Spleen (tissue), 11 donors: ENCODE data around the gene ZNF335. TPM values are rescaled to one million over a fixed set of nuclear protein-coding genes. Genes with fewer than 3 reads are reported as not detected.
"Not testable (repeated sequence)": the region's sequence is repeated elsewhere in the genome, so short reads cannot be mapped to it uniquely, and the experiment has no call there.

ENCODE experiments used
- DNase-seq: peaks from one replicate; pipeline ENCODE4 v3.0.0-alpha.2; 2020
- H3K27ac ChIP-seq, 8 donors: fragments of 200-600 bp; sonication (generic) in 7 of 8; 1 replicate in 4 of 8; 2 replicates in 4 of 8; pipeline versions ENCODE4 v1.5.0 to v1.8.0; 2016 to 2021; ENCODE audit warnings: inconsistent platforms in 4 of 8, mild to moderate bottlenecking in 4 of 8, moderate library complexity in 1 of 8
- H3K27me3 ChIP-seq, 7 donors: fragments of 200-600 bp; sonication (generic) in 6 of 7; replicated peaks in 1 of 7; 1 replicate in 4 of 7; 2 replicates in 3 of 7; pipeline versions ENCODE4 v1.5.0 to v1.8.0; 2016 to 2021; ENCODE audit warnings: inconsistent platforms in 3 of 7, mild to moderate bottlenecking in 1 of 7
- H3K36me3 ChIP-seq, 6 donors: fragments of 200-600 bp; sonication (generic) in 5 of 6; 1 replicate in 4 of 6; 2 replicates in 2 of 6; pipeline versions ENCODE4 v1.5.0 to v1.8.0; 2016 to 2021; ENCODE audit warnings: inconsistent platforms in 2 of 6
- H3K4me1 ChIP-seq, 6 donors: fragments of 200-600 bp; sonication (generic) in 5 of 6; 1 replicate in 3 of 6; 2 replicates in 3 of 6; pipeline versions ENCODE4 v1.5.0 to v1.8.0; 2016 to 2021; ENCODE audit warnings: inconsistent platforms in 3 of 6
- H3K4me3 ChIP-seq, 8 donors: fragments of 200-600 bp; sonication (generic) in 7 of 8; 1 replicate in 4 of 8; 2 replicates in 4 of 8; pipeline versions ENCODE4 v1.5.0 to v1.8.0; 2016 to 2021; ENCODE audit warnings: inconsistent platforms in 4 of 8, mild to moderate bottlenecking in 4 of 8, moderate library complexity in 2 of 8
- H3K9me3 ChIP-seq, 8 donors: fragments of 200-600 bp; sonication (generic) in 7 of 8; 1 replicate in 4 of 8; 2 replicates in 4 of 8; pipeline versions ENCODE4 v1.5.0 to v1.8.0; 2016 to 2021; ENCODE audit warnings: inconsistent platforms in 4 of 8
- POLR2A ChIP-seq, 3 donors: fragments of 450-650 bp; IDR thresholded peaks; one replicate each; pipeline ENCODE4 v1.5.1; 2017; ENCODE audit warnings: antibody characterized with exemption in 3 of 3, mild to moderate bottlenecking in 1 of 3
- POLR2AphosphoS5 ChIP-seq, 3 donors: sonication (generic); formaldehyde crosslinking; IDR thresholded peaks; one replicate each; pipeline ENCODE4 v1.5.1; 2017; ENCODE audit warnings: antibody characterized with exemption in 3 of 3
- WGBS, 5 donors: extraction: QIAGEN DNeasy Blood & Tissue Kit in 3 of 5; methylation state at CpG; one replicate each; pipeline versions ENCODE4 v1.1.5 to v1.1.7; 2013 to 2018; 5-methylcytosine and 5-hydroxymethylcytosine counted together
- intact Hi-C: fragments of 100-400 bp; cut with DNase I; formaldehyde crosslinking; loops from one replicate; pipeline ENCODE4 v1.15.0; 2023; ENCODE audit warnings: low total_unique reads
- polyA plus RNA-seq, 3 donors: library from polyadenylated mRNA; stranded (reverse); fragments of 200-250 nt; gene quantifications; one replicate each; pipeline ENCODE4 v1.2.1, GENCODE V29; 2013
- total RNA-seq, 7 donors: library from RNA; depleted of rRNA in 3 of 7; stranded (reverse); fragments of >200 nt in 3 of 7; fragmentation: NEBNext Ultra II Directional in 4 of 7; extraction: Animal tissue kit (Norgen Biotek cat#: 25700) in 4 of 7; gene quantifications; one replicate each; pipeline versions ENCODE4 v1.1.0 to v1.2.1, GENCODE V29; 2016 to 2021
- TF ChIP-seq, protein P1 (sequence below), 11 experiments: fragments of 200-600 bp in 7 of 11; fragments of 450-650 bp in 4 of 11; sonication (generic) in 4 of 11; IDR thresholded peaks in 8 of 11; conservative IDR thresholded peaks in 3 of 11; 1 replicate in 7 of 11; 2 replicates in 4 of 11; pipeline versions ENCODE4 v1.4.0 to v1.8.0; 2016 to 2021; ENCODE audit warnings: antibody characterized with exemption in 11 of 11, inconsistent platforms in 4 of 11, mild to moderate bottlenecking in 1 of 11
- donor health status: healthy with polysubstance abuse.
- donor health status: DM: no; HTN: no; CAD: no; lungs with moderate emphysema.
- donor health status: DM: no; HTN: no; CAD: no.
- donor health status: Bipolar disorder and iron deficiency.
- donor health status: healthy.
- donor health status: DM: no; HTN: no; CAD: no.
- donor health status: DM: yes; HTN: yes; CAD: no.

ZNF335 gene
- total and polyA plus RNA-seq, 10 donors, result 8.2 to 46.3 (median 32.5) TPM

DNA sequence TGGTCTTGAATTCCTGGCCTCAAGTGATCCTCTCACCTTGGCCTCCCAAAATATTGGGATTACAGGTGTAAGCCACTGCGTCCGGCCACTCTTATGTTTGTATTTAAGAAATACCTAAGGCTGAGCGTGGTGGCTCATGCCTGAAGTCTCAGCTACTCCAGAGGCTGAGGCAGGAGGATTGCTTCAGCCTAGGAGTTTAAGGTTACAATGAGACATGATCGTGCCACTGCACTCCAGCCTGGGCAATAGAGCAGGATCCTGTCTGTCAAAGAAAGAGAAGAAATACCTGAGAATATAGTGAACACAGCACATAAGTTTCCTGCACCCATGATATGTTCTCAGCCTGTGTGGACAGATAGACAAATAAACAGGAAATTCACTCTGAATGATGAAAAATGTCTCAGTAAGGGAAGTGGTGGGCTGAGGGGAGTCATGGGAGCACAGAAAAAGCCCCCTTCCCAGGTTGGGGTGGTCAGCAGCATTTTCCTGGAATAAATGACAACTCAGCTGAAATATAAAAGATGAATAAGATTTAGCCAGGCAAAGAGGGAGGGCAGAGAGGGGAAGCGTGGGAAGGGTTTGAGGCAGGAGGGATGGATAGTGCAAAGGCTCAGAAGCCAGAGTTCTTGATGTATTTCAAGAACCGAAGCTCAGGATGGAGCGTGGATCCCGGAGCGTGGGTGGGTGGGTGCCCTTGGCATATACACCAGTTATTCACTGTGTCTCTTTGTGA lies 22.9 kb upstream of the ZNF335 start:
- H3K9me3 ChIP-seq, result no peaks in the 10 kb centered on the region
- no peak for DNase-seq
- no peak for TF ChIP-seq POLR2AphosphoS5 (IDR thresholded peaks at IDR 0.05)
- TF ChIP-seq, protein P1, sequence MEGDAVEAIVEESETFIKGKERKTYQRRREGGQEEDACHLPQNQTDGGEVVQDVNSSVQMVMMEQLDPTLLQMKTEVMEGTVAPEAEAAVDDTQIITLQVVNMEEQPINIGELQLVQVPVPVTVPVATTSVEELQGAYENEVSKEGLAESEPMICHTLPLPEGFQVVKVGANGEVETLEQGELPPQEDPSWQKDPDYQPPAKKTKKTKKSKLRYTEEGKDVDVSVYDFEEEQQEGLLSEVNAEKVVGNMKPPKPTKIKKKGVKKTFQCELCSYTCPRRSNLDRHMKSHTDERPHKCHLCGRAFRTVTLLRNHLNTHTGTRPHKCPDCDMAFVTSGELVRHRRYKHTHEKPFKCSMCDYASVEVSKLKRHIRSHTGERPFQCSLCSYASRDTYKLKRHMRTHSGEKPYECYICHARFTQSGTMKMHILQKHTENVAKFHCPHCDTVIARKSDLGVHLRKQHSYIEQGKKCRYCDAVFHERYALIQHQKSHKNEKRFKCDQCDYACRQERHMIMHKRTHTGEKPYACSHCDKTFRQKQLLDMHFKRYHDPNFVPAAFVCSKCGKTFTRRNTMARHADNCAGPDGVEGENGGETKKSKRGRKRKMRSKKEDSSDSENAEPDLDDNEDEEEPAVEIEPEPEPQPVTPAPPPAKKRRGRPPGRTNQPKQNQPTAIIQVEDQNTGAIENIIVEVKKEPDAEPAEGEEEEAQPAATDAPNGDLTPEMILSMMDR (IDR thresholded peaks at IDR 0.05 in 8 of 11, conservative IDR thresholded peaks at IDR 0.05 in 3 of 11), result no peak
- TF ChIP-seq POLR2A (IDR thresholded peaks at IDR 0.05), result no peak
- no peak overlapping the region for H3K27ac ChIP-seq
- 59 to 73% (median 65%) methylated on average over 9 of the region's 9 CpGs for WGBS, 5 donors
- intact Hi-C loops, result no loop called here
- H3K27me3 ChIP-seq, result peaks cover 0 to 52% (median 0%) of the 10 kb centered on the region in 7 donors
- no peak overlapping the region for H3K4me3 ChIP-seq
- no peaks in the 10 kb centered on the region for H3K36me3 ChIP-seq
- H3K4me1 ChIP-seq, result peaks cover 0 to 81% (median 30%) of the 10 kb centered on the region in 6 donors

DNA sequence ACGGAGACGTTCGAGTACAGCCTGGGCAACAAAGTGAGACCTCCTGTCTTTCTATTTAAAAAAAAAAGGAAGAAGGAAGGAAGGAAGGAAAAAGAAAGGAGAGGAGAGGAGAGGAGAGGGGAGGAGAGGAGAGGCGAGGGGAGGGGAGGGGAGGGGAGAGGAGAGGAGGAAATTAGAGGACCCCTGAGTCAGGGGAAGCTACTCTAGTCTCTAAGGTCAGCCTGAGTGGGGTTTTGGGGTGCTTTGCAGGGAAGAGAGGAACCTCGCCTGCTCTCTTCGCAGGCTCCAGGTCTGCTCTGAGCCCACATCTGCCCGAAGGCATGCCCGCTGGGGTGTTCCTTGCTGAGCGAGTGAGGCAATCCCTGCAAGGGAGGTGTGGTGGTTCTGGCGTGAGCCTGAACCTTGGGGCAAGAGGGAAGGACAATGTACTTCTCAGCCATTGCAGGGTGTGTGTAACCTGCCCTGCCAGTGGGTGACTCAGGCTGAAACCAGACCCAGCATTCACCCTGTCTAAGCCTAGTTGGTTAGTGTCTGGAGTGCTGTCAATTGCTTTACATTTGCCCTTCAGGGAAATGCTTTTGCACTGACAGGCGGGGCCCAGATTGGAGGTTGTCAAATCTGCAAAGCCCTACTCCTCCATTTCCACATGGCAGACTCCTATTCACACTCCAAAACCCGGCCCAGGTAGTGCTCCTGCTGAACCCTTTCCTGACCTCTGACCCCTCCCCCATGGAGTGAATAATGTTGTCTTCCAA lies 21.4 kb upstream of the ZNF335 start:
- H3K27ac ChIP-seq, result peak overlapping the region in 1 of 8 donors; percentile 20
- H3K4me3 ChIP-seq, result no peak overlapping the region
- TF ChIP-seq POLR2AphosphoS5 (IDR thresholded peaks at IDR 0.05) (no peak), POLR2A (IDR thresholded peaks at IDR 0.05) (no peak)
- TF ChIP-seq, protein P1 (IDR thresholded peaks at IDR 0.05 in 8 of 11, conservative IDR thresholded peaks at IDR 0.05 in 3 of 11), result no peak
- intact Hi-C loops, result no loop called here
- no peaks in the 10 kb centered on the region for H3K36me3 ChIP-seq
- no peaks in the 10 kb centered on the region for H3K9me3 ChIP-seq
- peaks cover 0 to 52% (median 0%) of the 10 kb centered on the region in 7 donors for H3K27me3 ChIP-seq
- H3K4me1 ChIP-seq, result peaks cover 0 to 65% (median 16%) of the 10 kb centered on the region in 6 donors
- 59 to 81% (median 74%) methylated on average over 10 to 12 of the region's 12 CpGs for WGBS, 5 donors
- DNase-seq, result no peak

DNA sequence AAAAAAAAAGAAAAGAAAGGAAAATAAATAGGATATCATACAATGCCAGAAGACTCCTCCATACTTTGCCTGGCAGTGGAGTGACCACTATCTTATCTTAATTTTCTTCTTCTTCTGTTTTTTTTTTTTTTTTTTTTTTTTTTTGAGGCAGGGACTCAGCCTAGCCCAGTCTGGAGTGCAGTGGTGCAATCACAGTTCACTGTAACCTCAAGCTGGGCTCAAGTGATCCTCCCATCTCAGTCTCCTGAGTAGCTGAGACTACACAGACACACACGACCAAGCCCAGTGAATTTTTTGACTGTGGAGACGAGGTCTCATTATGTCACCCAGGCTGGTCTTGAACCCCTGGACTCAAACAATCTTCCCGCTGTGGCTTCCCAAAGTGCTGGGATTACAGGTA lies 19.6 kb upstream of the ZNF335 start:
- 70 to 84% (median 81%) methylated on average over 3 of the region's 3 CpGs for WGBS, 5 donors
- Histone ChIP-seq H3K27ac (no peak overlapping the region), H3K4me3 (no peak overlapping the region), H3K27me3 (peaks cover 0 to 53% (median 0%) of the 10 kb centered on the region in 7 donors), H3K4me1 (peaks cover 0 to 58% (median 10%) of the 10 kb centered on the region in 6 donors), H3K9me3 (no peaks in the 10 kb centered on the region), H3K36me3 (no peaks in the 10 kb centered on the region)
- intact Hi-C loops, result no loop called here
- DNase-seq, result no peak
- TF ChIP-seq, protein P1 (IDR thresholded peaks at IDR 0.05 in 8 of 11, conservative IDR thresholded peaks at IDR 0.05 in 3 of 11), result no peak
- TF ChIP-seq POLR2A (IDR thresholded peaks at IDR 0.05), result no peak
- TF ChIP-seq POLR2AphosphoS5 (IDR thresholded peaks at IDR 0.05), result no peak

DNA sequence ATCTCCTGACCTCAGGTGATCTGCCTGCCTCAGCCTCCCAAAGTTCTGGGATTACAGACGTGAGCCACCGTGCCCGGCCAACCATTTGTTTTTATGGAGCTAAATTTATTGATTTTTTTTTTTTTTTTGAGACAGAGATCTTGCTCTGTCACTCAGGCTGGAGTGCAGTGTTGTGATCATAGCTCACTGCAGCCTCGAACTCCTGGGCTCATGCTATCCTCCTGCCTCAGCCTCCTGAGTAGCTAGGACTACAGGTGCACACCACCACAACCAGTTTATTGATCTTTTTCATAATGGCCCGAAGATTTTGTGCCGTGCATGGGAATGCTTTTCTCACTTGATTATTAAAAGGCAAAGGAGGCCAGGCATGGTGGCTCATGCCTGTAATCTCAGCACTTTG lies 16.8 kb upstream of the ZNF335 start:
- Histone ChIP-seq H3K27me3 (peaks cover 0 to 46% (median 0%) of the 10 kb centered on the region in 7 donors), H3K4me1 (peaks cover 0 to 32% (median 5%) of the 10 kb centered on the region in 6 donors)
- DNase-seq, intact Hi-C loops, H3K4me3 ChIP-seq, H3K9me3 ChIP-seq, H3K36me3 ChIP-seq, H3K27ac ChIP-seq: not testable (repeated sequence)
- WGBS, 5 donors, result 77 to 90% (median 85%) methylated on average over 6 of the region's 6 CpGs
